ENCODE results near the gene SSTR3.
"Not testable (repeated sequence)": the region's sequence is repeated elsewhere in the genome, so short reads cannot be mapped to it uniquely, and the experiment has no call there.

The SSTR3 gene

DNA sequence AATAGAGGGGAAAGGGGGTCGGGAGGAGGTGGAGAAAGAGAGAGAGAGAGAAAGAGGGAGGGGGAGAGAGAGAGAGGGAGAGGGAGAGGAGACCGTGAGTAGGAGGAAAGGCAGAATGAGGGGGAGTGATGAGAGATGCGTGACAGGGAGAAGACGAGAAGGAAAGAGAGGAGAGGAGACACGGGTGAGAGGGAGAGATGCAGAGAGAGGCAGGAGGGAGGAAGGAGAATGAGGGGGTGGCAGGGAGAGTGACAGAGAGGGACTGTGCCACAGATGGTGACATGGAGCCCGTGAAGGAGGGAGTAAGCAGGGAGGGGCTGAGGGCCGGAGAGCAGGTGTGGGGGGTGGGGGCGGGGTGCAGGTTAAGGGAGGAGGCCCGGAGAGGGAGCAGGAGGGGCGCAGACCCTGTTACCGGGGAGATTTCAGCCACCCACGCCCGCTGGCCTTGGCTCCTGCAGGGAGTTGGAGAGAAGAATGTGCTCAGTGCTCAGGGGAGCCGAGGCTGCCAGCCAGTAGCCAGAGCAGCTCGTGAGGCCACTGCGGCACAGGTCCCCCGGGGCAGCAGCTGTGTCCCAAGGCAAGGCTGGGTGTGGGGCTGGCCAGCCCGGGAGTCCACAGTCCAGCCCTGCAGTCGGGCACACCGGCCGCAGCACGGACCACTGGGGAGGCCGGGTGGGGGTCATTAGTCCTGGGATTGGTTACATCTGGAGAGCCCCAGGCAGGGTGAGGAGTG is at the start of gene SSTR3:
Gene SSTR3, minus strand, starts transcription at position 304 of the 733 bp plus-strand sequence. CDS start 4,674 bp downstream, outside the sequence.
- no peak for DNase-seq (ENCODE audit: low read depth in 2 of 2)

DNA sequence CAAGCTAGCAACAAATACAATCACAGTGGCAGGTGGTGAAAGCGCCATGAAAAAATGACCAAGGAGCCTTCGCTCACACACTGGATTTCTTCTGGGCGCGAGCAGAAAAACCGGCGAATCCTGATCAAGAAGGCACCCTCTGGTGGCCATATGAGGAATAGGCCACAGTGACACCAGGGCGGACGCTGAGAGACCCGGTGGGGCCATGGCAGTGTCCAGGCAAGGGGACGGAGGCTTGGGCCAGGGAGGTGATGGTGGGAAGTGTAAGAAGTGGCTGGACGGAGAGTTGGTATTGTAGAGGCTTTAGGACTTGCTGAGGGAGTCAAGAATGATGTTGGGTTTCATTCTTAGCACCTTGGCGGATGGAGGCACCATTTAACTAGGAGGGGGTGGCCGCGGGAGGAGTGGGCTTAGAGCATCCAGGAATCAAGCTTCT is 48.6 kb upstream of the SSTR3 start:
- DNase-seq (ENCODE audit: low read depth in 2 of 2): no peak

DNA sequence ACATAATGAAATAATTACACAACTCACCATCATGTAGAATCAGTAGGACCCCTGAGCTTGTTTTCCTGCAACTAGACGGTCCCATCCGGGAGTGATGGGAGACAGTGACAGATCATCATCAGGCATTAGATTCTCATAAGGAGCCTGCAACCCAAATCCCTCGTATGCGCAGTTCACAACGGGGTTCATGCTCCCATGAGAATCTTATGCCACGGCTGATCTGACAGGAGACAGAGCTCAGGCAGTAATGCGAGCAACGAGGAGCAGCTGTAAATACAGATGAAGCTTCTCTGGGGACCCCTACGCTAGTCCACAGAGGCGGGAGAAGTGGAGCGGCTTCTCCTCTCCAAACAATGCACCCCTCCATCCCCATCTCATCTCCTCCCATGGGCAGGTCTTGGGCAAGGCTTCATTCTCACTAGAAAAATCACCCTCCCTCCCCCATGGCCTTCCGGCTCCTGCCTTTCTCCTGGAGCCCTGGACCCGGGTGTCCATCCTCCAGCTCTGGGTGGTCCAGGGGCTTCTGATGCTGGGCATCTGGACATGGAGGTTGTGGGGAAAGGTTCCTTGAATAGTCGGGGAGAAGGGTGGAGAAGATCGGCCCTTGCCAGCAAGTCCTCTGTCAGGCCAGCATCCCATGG is 48.0 kb upstream of the SSTR3 start:
- DNase-seq (ENCODE audit: low read depth in 2 of 2): no peak

DNA sequence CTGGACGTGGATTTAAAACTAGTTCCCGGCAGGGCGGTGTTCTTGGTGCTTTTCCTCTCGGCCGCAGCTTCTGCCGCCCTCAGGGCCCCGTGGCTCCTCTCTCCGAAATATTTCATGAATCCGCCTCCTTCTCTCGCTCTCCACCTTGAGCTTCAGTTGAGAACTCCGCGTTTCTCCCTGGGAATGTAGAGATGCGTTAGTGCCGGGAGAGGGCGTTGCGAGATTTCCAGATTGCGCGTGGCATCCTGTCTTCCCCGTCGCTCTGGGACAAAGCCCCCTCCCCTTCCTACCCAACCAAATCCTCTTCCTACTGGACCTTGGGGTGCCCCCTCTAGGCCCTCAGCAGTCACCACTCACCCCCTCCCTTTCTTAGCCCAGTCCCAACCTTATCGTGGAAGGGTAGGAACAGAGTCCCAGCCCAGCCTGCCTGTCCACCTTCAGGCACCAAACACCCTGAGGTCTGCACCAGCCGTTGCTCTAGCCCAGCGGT is 47.3 kb upstream of the SSTR3 start:
- DNase-seq (ENCODE audit: low read depth in 2 of 2): no peak

DNA sequence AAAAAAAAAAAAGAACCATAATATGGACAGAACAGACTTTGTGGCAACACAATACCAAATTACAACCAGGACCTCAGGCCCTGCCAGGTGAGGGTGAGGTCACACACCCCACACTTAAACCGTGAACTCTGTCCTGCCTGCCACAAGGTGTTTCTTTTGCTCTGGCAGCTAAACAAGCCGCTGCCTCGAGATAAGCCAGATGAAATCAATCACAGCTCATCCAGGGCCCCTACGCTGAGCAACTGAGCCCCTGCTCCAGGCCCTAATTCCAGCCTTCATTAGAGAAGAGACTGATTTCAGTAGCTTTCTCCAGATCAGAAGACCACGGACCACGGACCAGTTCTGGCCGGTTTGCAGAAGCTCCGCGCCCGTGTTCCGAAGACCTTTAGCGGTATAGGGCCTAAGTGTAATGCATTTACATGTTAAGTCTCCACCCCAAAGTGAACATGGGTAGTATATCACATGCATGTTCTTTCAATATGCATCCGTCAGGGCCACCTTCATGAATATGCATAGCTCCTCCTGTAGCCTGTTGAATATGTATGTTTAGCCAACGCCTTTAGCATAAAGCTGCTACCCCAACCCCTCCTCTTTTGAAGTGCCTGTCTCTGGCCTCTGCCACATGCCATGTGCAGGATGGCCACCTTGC is 46.6 kb upstream of the SSTR3 start:
- DNase-seq (ENCODE audit: low read depth in 2 of 2): no peak

DNA sequence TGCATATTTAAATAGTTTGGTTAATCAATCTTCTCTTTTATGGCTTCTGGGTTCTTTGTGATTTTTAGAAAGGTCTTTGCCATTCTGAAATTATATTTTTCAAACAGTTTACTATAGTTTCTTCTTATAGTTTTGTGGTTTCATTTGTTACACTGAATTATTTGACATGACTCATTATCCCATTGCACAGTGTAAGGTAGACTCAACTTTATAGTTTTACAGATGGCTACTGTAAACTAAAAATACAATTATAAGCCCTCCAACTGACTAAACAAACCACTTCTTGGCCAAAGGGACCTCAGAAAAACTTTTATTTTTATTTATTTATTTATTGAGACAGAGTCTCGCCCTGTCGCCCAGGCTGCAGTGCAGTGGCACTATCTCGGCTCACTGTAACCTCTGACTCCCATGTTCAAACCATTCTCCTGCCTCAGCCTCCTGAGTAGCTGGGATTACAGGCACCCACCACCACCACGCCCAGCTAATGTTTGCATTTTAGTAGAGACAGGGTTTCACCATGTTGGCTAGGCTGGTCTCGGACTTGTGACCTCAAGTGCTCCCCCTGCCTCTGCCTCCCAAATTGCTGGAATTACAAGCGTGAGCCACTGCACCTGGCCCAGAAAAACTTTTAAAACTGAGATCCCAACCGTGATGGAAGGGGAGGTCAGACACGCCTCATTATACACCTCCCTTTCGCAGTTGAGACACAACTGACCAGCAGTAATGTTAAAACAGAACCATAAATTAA is 45.9 kb upstream of the SSTR3 start:
- DNase-seq (ENCODE audit: low read depth in 2 of 2): no peak

DNA sequence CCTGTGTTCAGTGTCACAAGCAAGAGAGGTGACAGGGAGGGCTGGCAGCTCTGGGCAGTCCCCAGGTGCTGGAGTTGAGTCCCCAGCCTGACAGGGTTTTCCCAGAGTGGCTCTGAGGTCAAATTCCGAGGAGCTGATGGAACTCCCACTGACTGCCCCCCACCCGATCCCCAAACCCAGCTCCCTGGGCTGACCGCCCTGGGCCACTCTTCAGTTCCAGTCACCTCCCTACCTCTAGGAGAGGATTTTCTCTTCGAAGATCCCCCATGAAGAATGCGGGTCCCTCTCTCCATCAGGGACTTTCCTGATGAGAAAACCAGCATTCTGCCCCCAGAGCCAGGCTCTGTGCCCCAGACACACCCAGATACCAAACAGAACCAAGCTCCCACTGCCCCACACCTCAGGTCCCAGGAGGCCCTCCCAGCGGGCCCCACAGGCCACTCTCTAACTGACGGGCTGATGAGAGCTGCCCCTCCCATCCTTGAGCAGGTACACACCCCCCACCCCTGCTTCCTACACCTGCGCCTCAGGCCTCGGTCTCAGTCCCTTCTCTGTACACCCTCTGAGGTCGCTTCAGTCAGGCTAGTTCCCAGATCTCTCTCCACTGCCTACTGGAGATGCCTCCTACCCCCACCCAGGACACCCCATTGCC is 43.9 kb upstream of the SSTR3 start:
- no peak for DNase-seq (ENCODE audit: low read depth in 2 of 2)

DNA sequence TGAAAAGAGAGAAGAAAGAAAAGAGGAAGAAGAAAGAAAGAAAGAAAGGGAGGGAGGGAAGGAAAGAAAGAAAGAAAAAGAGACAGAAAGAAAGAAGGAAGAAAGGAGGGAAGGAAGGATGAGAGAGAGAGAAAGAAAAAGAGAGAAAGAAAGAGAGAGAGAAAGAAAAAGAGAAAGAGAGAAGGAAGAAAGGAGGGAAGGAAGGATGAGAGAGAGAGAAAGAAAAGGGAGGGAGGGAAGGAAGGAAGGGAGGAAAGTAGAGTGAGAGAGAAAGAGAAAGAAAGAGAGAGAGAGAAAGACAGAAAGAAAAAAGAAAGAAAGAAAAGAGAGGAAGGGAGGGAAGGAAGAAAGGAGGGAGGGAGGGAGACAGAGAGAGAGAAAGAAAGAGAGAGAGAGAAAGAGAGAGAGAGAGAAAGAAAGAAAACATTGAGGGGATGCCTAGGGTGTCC is 43.3 kb upstream of the SSTR3 start:
- DNase-seq (ENCODE audit: low read depth in 2 of 2): no peak

DNA sequence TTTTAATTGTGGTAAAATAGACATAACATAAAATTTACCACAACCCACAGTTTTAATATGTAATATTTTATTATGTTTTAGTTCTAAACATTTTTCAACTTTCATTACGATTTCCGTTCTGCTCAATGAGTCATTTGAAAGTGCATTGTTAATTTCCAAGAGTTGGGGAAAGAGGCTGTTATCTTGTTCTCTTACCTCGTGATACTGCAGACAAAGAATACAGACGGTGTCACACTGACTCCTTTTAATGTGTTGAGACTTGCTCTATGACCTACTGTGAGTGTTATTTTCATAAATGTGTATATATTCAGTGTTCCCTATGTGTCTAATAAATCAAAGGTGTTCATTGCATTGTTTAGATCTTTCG is 42.6 kb upstream of the SSTR3 start:
- no peak for DNase-seq (ENCODE audit: low read depth in 2 of 2)

DNA sequence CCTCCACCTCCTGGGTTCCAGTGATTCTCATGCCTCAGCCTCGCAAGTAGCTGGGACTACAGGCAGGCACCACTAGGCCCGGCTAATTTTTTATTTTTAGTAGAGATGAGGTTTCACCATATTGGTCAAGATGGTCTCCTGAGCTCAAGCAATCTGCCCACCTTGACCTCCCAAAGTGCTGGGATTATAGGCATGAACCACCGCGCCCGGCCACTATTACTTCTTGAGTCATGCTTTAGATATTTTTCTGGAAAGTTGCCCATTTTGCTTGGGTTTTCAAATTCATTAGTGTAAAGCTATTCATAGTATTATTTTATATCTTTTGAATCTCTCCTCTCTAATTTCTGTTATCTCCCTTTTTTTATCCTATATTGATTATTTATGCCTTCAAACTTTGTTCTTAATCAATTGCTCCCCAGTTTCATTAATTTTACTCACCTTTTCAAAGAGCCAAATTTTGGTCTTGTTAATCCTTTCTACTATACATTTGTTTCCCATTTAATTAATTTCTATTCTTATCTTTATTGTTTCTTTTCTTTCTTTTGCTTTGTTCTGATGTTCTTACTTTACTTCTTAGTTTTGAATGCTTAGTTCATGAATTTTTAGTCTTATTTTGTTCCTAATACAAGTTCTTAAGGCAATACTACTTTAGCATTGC is 42.1 kb upstream of the SSTR3 start:
- DNase-seq (ENCODE audit: low read depth in 2 of 2): peak in 1 of 2 experiments; percentile 57

DNA sequence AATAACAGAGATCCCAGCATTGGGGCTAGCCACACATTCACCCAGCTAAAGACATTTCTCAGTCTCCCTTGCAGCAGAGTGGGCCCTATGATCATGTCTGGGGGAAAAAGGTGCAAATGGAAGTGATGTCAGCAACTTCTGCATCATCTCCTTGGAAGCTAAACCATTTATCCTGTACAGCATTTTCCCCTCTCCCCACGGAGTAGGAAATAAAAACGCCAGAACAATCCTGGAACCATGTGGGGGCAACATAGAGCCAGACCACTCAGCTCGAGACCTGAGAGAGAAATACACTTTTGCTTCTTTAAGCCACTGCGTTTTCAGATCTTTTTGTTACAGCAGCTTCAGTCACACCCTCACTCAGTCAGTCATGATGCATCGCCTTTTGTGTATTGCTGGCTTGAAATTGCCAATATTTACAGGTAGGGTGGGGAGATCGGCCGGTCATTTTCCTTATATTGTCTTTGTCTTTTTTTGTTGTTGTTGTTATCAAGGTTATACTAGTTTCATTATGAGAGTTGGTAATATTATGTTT is 40.9 kb upstream of the SSTR3 start:
- DNase-seq (ENCODE audit: low read depth in 2 of 2): no peak

DNA sequence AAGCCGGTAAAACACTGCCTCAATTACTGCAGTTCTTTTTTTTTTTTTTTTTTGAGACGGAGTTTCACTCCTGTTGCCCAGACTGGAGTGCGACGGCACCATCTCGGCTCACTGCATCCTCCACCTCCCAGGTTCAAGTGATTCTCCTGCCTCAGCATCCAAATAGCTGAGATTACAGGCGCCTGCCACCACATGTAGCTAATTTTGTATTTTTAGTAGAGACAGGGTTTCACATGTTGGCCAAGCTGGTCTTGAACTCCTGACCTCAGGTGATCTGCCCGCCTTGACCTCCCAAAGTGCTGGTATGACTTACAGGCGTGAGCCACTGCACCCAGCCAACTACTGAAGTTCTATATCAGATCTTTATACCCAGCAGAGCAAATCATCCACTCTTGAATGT is 39.6 kb upstream of the SSTR3 start:
- DNase-seq (ENCODE audit: low read depth in 2 of 2): not testable (repeated sequence)

DNA sequence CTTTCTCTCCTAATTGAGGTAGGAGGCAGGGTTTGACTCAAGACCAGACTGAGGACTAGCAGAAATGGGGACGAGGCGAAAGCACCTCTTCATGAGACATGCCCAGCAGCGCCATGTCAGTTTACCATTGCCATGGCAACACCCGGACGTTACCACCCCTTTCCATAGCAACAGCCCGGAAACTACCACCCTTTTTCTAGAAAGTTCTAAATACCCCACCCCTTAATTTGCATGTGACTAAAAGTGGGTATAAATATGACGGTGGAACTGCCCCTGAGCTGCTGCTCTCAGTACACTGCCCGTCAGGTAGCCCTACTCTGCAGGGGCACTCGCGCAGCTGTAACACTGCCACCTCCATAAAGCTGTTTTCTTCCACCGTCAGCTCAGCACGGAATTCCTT is 37.7 kb upstream of the SSTR3 start:
- no peak for DNase-seq (ENCODE audit: low read depth in 2 of 2)

DNA sequence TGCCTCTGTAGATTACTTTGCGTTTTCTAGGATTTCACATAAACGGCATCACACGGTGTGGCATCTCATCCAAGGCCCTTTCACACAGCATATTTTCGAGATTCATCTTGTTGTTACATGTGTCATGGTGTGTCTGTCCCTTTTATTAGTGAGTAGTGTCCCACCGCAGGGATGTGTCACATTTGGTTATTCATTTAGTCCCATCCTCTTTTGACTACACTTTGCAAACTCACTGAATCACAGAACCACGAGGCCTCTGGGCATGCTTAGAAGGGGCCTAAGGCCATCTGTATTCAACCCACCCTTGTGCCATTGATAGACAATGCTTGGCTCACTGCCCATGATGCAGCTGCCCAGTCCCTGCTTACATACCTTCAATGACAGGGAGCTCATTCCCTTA is 36.0 kb upstream of the SSTR3 start:
- DNase-seq (ENCODE audit: low read depth in 2 of 2): no peak

DNA sequence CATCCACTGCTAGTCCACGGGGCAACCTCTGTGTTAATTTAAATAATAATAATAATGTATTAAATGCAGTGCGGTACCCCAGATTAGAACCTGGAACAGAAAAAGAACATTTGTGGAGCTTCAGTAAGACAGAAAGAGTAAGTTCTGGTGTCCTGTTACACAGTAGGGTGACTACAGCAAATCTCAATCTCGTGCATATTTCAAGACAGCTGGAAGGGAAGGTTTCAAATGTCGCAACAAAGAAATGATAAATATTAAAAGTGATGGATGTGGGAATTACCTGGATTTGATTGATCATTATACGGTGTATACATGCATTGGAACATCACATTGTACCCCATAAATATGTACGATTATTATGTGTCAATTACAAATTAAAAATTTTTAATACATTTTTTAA is 33.5 kb upstream of the SSTR3 start:
- no peak for DNase-seq (ENCODE audit: low read depth in 2 of 2)

DNA sequence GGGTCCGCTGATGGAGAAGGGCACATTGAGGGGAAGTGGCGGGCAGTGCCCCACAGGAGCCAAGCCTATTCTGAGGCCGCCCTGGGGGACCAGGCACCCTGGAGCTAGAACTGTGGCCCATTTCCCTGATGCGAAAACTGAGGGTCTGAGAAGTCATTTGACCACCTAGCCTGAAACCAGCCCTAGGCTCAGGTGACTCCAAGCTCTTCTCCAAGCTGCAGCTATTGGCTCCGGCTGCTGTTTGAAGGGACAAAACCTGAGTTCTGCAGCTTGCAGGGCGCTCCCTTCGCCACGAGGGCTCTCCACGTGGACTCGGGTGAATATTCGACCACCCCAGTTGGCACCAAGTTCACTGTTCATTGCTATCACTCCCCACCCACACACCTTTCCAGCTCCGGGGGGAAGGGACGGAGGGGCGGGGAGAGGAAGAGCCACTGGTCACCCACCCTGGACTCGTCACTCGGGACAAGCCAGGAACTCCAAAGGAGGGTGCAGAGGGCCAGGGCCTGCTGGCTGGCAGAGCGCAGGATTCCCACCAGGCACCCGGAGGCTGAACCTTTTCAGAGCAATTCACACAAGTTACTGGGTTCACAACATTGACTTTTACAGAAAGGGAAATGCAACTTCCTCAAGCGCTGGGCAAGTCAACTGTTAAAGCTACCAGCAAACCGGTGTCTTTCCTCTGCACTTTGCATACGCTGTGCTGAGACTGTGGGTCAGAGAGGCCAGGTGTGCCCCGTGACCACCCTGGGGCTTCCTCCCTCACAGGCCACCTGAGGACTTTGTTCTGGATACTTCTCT is 32.8 kb upstream of the SSTR3 start:
- DNase-seq (ENCODE audit: low read depth in 2 of 2): no peak

DNA sequence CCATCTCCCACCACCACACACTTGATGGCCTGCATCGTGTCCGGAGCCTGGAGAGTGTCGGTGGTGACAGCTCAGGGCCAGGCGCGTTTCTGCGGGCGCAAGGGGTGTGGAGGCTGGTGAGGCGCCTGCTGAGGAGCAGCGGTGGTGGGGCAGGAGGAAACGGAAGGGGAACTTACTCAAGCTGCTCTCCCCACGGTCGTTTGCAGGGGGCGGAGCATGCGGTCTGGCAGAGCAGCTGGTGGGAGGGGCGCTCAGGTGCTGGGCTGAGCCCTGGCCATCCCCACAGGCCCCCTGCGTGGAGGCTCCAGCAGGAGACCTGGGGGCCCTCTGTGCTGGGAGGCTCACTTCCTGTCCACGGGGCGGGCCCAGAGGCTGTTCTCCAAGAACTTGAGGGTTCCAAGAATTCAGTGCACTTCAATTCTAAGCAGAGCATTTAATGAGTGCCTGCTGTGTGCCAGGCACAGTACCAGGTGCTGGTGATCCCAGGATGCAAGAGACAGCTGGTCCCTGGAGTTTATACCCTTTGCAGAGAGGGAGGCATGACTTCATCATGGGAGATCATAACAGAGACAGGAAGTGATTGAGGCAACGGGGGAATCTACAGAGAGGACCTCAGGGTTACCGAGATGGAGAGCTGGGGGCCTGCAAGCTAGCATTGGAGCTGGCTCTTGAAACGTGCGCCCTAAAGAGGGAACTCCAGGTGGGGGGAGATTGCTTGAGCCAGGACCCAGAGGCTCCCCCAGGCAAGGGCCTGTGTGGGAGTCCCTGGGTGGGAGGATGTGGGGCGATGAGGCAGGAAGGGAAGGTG is 32.0 kb upstream of the SSTR3 start, which contains the start of gene RAC2:
Gene RAC2, minus strand, starts transcription at position 156 of the 808 bp plus-strand sequence. Its CDS starts 121 bp downstream, at position 35.
- no peak for DNase-seq (ENCODE audit: low read depth in 2 of 2)

DNA sequence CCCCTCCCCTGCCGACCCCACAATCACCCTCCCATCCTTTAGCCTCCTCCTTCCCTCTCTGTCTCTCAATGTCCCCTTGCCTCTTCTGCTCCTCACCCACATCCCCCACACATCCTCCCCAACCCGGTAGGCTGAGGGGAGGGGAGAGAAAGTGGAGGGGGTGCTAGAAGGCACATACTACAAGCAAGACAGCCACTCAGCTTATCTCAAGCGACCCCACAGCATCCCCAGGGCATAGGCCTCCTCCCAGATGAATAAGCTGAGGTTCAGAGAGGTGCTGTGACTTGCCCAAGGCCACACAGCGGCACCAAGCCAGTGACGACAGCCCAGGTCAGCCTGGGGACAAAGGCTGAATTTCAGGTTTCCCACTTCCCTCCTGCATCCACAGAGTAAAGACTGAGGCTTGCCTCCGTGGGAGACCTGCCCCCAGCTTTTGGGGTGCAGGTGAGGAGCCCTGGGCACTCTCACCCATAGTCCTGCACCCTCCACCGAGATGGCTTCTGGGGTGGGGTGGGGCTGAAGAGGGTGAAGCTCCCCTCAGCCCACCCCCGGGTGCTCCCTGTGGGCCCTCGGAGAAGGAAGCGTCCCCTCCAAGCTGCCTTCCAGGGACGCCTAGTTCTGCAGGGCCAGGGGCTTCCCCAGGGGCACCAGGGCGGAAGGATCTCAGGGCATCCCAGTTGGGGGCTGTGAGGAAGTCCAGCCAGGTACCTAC is 31.3 kb upstream of the SSTR3 start:
- no peak for DNase-seq (ENCODE audit: low read depth in 2 of 2)

Measured in fibroblast of skin of left quadriceps (primary cell).